H7 (cell line): ENCODE results near the gene DDB1. TPM values are rescaled to one million over a fixed set of nuclear protein-coding genes. Genes with fewer than 3 reads are reported as not detected.

ENCODE experiments used
- DNase-seq: peaks from one replicate; pipeline ENCODE4 v3.0.0; 2012
- H3K27me3 ChIP-seq: 2 replicates; pipeline ENCODE4 v1.6.0; 2011; ENCODE audit warnings: mild to moderate bottlenecking, low read length; ENCODE audit not compliant: control insufficient read depth, insufficient read depth
- H3K36me3 ChIP-seq: replicated peaks from 2 replicates; pipeline ENCODE4 v1.5.1; 2011; ENCODE audit warnings: low read length; ENCODE audit not compliant: control insufficient read depth, insufficient read depth
- H3K4me3 ChIP-seq: 2 replicates; pipeline ENCODE4 v1.5.1; 2011; ENCODE audit warnings: low read depth, mild to moderate bottlenecking, control low read depth, low read length, moderate library complexity; ENCODE audit not compliant: insufficient read depth
- total RNA-seq: library from RNA; depleted of rRNA; stranded (reverse); fragments of >200 nt; shearing (Covaris generic); gene quantifications from 2 replicates; pipeline ENCODE4 v1.2.3, GENCODE V29; 2014; rRNA removed

Gene DDB1
- 256 and 260 TPM in 2 replicates for total RNA-seq

DNA sequence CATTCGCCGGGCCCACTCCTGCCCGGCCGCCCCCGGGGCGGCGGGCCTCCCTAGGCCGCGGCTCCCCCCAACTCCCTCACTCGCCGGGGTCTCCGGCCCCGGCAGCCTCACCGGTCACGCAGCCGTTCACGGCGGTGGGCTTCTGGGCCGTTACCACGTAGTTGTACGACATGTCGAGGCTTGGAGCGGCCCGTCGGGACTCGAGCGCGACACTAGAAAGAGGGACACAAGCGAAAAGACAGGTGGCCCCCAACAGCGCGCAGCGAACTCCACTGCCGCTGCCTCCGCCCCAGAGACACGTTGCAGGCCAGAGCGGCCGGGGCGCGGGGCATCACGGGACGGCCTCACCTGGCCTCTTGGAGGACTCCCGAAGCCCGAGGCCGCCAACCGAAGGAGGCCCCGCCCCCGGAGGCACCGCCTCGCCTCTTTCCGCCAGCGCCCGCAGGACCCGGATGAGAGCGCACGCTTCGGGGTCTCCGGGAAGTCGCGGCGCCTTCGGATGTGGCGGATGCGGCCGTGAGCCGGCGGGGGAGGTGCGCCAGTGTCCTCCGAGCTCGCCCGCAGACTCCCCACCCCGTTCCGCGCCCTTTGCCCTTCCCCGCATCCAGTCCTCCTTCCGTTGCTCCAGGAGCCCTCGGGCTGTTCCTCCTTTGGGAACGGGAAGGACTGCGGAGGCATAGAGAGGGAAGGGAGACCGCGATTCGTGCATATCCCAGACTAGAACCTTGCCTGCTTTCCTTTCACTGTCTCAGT, at the start of gene DDB1, which contains the start of gene TKFC:
TSS of gene DDB1 (minus strand) at position 309 of the 753 bp plus-strand sequence. CDS start at position 172, 137 bp downstream.
TSS of gene TKFC (plus strand) at position 432 of the 753 bp plus-strand sequence. CDS start 1,501 bp downstream, outside the sequence.
- H3K4me3 ChIP-seq = peak within 1 kb of the TSS; percentile 97
- H3K36me3 ChIP-seq = peaks cover 12% of the 10 kb centered on the region
- no peaks in the 10 kb centered on the region for H3K27me3 ChIP-seq
- peak; percentile 99 for DNase-seq

DNA sequence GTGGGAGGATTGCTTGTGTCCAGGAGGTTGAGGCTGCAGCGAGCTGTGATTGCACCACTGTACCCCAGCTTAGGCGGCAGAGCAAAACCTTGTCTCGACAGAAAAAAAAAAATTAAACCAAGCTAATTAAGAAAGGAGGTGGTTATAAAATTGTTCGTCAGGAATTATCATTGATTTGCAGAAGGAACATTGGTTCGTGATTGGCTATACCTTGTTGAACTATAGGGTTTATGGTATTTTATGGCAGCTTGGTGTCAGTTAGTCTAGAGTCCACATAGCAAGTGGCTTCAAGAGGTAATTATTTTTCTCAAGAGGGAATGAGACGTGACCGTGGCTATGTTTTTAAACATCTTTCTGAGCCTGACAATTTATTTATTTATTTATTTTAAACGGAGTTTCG, 48.0 kb upstream of the DDB1 start:
- H3K27me3 ChIP-seq = no peaks in the 10 kb centered on the region
- no peak overlapping the region for H3K4me3 ChIP-seq
- no peak for DNase-seq
- H3K36me3 ChIP-seq = no peaks in the 10 kb centered on the region

DNA sequence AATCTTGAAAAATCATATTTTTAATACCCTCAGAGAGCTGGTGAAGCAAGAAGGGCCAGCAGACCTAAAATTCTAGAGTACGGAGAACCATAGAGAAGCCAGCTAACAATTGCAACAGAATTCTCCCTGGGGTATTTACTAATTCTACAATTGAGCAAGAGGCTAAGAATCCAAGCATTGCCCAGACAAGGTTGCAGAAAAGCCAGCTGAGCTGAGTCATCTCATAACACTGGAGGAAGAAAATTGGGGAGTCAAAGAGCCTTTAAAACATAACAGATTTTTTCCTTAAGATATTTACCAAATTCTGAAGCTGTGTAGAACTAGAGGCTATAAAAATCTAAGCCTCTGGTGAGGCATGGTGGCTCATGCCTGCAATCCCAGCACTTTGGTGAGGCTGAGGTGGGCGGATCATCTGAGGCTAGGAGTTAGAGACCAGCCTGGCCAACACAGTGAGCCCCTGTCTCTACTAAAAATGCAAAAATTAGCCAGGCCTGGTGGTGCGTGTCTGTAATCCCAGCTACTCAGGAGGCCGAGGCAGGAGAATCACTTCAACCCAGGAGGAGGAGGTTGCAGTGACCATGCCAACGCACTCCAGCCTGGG, 45.9 kb upstream of the DDB1 start:
- Histone ChIP-seq H3K27me3 (no peaks in the 10 kb centered on the region), H3K4me3 (no peak overlapping the region), H3K36me3 (peaks cover 2% of the 10 kb centered on the region; the same call in 1 of the 2 replicates)
- no peak for DNase-seq

DNA sequence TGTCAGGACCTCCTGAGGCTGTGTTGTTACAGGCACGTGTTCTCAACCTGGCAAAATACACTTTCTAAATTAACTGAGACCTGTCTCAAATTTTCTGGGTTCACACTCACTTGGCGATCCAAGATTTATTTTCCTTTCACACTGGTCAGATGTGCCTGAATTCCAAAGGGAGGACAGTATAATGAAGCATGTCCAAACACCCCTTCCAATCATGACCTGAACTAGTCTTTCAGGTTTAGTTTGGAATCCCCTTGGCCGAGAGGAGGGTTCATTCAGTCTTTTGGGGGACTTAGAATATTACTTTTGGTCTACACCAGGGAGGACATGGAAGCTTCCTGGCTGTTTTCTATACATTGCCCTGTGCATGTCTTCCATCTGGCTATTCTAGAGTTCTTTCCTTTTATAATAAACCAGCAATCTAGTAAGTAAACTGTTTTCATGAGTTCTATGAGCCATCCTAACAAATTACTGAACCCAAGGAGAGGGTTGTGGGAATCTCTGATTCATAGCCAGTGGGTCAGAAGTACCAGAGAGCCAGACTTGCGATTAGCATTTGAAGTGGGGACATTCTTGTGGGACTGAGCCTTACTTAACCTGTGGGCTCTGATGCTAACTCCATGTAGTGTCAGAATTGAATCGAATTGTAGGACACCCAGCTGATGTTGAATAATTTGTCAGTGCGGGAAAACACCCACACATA, 44.7 kb upstream of the DDB1 start:
- H3K36me3 ChIP-seq = peaks cover 2% of the 10 kb centered on the region; the same call in 1 of the 2 replicates
- no peak overlapping the region for H3K4me3 ChIP-seq
- no peak for DNase-seq
- no peaks in the 10 kb centered on the region for H3K27me3 ChIP-seq

DNA sequence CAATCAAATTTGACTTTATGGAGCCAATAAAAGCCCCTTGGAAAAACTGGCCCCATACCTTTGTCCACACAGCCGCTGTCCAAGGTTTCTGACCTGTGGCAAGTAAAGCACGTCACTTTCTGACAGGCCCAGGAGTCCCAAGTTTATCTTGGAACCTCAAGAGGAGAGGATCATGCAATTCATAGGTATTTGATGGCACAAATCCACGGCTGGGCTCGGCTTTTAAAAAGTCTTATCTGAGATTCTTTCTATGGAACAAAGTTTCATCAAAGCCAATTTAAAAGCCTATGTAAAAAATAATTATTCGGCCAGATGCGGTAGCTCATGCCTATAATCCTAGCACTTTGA, 42.8 kb upstream of the DDB1 start:
- H3K36me3 ChIP-seq = peaks cover 2% of the 10 kb centered on the region; the same call in 1 of the 2 replicates
- no peak for DNase-seq
- H3K4me3 ChIP-seq = no peak overlapping the region
- no peaks in the 10 kb centered on the region for H3K27me3 ChIP-seq

DNA sequence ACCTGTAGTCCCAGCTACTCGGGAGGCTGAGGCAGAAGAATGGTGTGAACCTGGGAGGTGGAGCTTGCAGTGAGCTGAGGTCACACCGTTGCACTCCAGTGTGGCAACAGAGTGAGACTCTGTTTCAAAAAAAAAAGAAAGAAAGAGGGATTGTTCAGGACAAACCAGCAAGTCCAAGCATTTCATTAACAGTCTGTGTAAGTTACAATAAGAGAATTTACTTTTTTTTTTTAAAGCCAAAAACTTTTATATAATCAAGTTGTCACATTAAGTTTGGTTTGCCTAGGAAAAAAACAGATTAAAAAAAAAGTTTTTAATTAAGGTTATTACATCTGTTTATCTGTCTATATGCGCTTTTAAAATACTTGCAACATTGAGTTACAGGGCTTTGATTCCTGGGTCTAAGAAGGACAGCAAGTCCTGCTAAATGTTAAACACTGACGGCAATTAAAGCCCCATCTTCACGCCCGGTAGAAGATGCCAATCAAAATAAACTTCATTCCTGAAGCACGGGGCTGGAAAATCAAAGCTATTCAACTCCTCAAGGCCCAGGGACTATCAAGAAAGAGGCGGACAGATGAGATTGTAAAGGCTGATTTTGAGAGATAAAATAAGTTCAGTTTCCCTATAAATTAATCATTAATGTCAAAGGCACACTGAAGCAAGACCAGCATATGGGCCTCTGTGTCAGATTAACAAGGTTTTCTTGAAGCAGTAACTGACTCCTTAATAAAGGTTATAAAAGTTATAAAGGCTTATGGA, 39.9 kb upstream of the DDB1 start:
- no peak for DNase-seq
- H3K27me3 ChIP-seq = no peaks in the 10 kb centered on the region
- H3K4me3 ChIP-seq = no peak overlapping the region
- peaks cover 9% of the 10 kb centered on the region for H3K36me3 ChIP-seq

DNA sequence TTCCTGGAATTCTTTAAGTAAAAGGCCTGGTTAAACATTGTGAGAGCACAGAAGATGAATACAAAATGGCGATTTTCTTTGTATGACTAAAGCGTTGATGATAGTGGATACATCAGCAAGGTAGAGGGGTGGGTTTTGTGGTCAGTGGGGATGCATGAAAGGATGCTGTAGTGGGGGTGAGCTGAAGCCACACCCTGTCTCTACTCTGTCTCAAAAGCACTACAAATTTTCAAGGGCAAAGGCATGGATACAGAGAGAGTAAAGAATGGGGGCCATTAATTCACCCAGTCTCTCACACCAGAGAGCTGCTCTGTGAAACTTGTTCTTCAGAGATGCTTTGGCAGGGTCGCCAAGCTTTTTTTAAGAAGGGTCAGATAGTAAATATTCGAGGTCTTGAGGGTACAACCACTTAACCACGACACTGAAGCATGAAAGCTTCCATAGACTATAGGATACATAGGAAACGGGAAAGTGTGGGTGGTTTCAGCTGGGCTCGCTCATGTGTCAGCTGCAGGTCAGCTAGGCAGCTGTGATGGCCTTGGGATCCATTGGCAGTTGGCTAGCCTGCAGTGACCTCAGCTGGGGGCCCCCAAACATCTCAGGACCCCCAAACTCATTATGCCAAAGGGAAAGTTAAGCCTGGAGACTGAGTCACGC, 37.6 kb upstream of the DDB1 start:
- no peak for DNase-seq
- peaks cover 22% of the 10 kb centered on the region for H3K36me3 ChIP-seq
- no peaks in the 10 kb centered on the region for H3K27me3 ChIP-seq
- H3K4me3 ChIP-seq = no peak overlapping the region

DNA sequence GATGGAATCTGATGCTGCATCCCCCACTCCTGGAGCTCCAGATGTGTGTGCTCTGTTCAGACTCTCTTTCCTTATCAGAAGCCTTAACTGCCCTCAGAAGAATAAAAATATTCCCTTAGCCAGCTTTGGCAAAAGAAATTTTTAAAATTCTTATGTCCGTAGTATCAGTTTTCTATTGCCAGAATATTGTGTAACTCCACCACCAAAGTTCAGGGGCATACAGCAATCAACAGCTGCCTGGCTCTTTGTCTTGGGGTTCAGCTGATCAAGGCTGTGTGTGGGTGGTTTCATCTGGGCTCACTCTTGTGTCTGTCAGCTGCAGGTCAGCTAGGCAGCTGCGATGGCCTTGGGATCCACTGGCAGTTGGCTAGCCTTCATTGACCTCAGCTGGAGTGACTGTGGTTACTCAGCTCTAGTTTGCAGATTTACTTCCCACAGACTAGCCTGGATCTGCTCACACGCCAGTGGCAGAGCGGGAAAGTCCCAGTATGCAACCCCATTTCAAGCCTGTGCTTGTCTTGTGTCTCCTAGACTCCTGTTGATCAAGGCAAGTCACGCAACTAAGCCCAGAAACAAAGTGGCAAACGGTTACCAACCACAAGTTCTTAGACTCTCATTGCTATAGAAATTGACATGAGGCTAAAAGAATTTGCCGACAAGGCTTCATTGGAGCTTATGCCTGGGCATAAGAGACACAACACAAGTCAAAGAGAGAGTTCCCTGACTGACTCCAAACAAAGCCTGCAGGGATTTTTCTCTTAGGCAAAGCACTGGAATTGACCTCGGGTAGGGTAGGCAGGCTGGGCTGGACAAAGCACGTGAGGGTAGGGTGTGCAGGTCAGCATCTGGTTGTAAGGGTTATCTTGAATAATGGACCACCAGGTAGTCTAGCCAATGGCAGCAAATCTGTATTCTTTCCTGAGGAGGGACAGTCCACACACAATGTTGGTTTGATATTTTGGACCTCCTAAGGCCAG, 36.8 kb upstream of the DDB1 start:
- Histone ChIP-seq H3K36me3 (peaks cover 22% of the 10 kb centered on the region), H3K4me3 (no peak overlapping the region), H3K27me3 (no peaks in the 10 kb centered on the region)
- no peak for DNase-seq

DNA sequence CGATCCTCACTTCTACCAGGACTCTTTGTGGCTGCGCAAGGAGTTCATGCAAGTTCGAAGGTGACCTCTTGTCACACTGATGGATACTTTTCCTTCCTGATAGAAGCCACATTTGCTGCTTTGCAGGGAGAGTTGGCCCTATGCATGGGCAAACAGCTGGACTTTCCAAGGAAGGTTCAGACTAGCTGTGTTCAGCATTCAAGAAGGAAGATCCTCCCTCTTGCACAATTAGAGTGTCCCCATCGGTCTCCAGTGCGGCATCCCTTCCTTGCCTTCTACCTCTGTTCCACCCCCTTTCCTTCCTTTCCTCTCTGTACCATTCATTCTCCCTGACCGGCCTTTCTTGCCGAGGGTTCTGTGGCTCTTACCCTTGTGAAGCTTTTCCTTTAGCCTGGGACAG, 35.7 kb upstream of the DDB1 start:
- Histone ChIP-seq H3K27me3 (no peaks in the 10 kb centered on the region), H3K36me3 (peaks cover 29% of the 10 kb centered on the region), H3K4me3 (no peak overlapping the region)
- no peak for DNase-seq

DNA sequence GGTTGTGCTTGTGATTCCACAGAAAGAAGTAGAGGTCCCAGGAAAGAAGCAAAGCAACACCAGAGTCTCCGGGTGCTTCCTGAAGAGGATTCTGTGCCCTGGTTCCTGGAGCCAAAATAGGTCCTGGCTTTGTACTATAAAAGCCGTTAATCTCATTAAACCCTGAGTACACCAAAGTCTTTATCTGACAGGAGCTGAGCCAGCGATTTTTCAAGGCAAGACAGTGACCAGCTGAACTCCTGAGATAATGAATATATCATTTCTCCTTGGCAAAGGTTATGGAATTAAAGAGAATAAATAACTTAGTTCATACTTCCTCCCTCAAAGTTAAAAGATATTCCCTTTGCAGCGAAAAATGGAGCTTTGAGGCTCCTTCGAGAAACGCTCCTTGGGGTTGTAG, 34.5 kb upstream of the DDB1 start:
- DNase-seq = no peak
- Histone ChIP-seq H3K4me3 (no peak overlapping the region), H3K27me3 (no peaks in the 10 kb centered on the region), H3K36me3 (peaks cover 30% of the 10 kb centered on the region)

DNA sequence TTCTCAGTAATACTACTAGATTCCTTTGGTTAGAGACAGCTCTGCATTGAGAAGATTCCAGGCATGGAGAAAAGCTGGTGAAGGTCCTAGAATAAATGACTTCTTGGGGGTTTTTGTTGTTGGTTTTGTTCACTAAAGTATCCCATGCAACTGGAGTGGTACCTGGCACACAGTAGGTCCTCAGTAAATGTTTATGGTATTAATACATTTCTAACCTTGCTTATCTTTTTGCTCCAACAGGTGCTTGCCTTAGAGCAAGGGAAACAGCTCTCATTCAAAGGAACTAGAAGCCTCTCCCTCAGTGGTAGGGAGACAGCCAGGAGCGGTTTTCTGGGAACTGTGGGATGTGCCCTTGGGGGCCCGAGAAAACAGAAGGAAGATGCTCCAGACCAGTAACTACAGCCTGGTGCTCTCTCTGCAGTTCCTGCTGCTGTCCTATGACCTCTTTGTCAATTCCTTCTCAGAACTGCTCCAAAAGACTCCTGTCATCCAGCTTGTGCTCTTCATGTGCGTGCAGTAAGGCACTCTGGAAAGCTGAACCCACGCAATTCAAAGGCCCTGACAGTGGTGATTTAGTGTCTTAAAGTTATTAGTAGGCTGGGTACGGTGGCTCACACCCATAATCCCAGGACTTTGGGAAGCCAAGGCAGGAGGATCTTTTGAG, 31.2 kb upstream of the DDB1 start:
- Histone ChIP-seq H3K36me3 (peaks cover 29% of the 10 kb centered on the region), H3K4me3 (no peak overlapping the region), H3K27me3 (no peaks in the 10 kb centered on the region)
- no peak for DNase-seq

DNA sequence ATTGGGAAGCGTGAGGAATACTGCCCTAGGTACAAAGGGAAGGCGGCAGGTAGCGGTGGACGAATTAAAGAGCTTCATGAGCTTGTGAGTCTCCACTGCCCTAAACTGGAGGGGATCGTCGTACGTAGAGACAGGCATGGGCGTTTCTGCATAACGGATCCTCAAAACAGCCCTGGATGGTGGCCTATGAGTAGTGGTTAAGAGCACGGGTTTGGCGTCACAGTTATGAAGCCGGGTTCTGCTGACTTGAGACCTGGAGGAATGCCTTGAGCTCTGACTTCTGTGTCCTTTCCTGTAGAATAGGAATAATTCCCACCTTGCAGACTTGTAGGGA, 29.6 kb upstream of the DDB1 start:
- peak; percentile 63 for DNase-seq
- Histone ChIP-seq H3K4me3 (peak overlapping the region; percentile 93), H3K27me3 (no peaks in the 10 kb centered on the region), H3K36me3 (peaks cover 22% of the 10 kb centered on the region)
